GM12874 (cell line): Measurements from ENCODE around the gene OTUD3.

ENCODE experiments used
- TF ChIP-seq, protein P1 (sequence below): IDR thresholded peaks from 2 replicates; pipeline ENCODE4 v1.5.1; 2011; ENCODE audit warnings: low read depth, mild to moderate bottlenecking, control low read depth, low read length, moderate library complexity; ENCODE audit not compliant: insufficient read depth

The OTUD3 gene

GRCh38 chr1:19877821-19878636, 4.2 kb upstream of the OTUD3 start:
- TF ChIP-seq, protein P1, sequence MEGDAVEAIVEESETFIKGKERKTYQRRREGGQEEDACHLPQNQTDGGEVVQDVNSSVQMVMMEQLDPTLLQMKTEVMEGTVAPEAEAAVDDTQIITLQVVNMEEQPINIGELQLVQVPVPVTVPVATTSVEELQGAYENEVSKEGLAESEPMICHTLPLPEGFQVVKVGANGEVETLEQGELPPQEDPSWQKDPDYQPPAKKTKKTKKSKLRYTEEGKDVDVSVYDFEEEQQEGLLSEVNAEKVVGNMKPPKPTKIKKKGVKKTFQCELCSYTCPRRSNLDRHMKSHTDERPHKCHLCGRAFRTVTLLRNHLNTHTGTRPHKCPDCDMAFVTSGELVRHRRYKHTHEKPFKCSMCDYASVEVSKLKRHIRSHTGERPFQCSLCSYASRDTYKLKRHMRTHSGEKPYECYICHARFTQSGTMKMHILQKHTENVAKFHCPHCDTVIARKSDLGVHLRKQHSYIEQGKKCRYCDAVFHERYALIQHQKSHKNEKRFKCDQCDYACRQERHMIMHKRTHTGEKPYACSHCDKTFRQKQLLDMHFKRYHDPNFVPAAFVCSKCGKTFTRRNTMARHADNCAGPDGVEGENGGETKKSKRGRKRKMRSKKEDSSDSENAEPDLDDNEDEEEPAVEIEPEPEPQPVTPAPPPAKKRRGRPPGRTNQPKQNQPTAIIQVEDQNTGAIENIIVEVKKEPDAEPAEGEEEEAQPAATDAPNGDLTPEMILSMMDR, result no peak

DNA sequence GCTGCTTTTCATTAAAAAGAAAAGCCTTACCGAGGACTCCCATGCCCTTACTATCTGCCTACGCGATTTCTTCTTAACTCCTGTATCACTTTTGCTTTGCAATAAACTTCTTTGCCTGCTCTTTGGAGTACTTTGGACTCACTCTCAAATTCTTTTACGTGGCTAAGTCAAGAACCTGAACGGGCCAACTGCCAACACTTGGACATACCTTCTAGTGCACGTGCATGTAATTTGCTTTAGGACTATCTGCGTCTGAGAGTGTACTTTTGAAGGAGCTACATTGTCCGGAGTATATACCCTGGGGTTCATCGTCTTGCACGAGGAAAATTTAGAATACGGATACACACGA, 3.6 kb upstream of the OTUD3 start:
- TF ChIP-seq, protein P1, result no peak

GRCh38 chr1:19879227-19879626, 3.0 kb upstream of the OTUD3 start:
- TF ChIP-seq, protein P1, result no peak

GRCh38 chr1:19879661-19880060, 2.5 kb upstream of the OTUD3 start:
- TF ChIP-seq, protein P1, result no peak

GRCh38 chr1:19884312-19884711, 2.1 kb downstream of the OTUD3 start:
- TF ChIP-seq, protein P1, result no peak

DNA sequence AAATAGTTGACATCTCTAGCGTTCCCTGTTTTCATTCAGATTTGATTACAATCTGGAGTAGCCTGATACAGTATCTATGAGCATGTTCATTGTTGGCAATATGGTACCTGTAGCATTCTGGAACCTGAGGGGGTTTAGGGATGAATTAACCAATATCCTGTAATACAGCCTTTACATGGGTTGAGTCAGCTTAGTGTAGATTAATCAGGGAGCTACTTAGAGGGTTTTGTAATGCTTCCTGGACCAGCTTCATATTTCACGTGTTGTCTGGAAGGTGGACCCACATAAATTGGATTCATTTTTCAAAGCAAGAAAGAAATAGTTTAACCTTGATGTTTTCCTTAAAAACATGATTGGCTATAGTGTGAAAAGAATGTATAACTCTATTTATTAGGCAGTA, 3.6 kb downstream of the OTUD3 start:
- TF ChIP-seq, protein P1, result no peak

DNA sequence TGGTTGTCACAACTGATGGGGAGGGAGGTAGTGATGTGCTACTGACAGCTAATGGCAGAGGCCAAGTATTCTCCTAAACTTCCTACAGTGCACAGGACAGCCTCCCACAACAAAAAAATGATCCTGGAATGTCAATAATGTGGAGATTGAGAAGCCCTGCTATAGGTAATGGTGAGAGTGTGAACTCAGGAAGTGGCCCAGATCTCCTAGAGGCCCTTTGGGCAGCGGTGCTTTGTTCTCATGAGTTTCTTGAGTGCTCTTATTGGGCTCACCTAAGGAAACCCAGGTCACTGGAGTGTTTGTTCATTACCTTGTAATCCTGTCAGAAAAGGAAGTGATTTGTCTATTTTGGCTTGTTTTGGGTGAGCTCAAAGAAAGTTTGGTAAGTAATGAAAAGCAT, 5.9 kb downstream of the OTUD3 start:
- TF ChIP-seq, protein P1, result no peak
